Neural cell (in vitro differentiated cells): ENCODE results near the gene USP15.

Experiments
- CTCF ChIP-seq: fragments of 450-650 bp; IDR thresholded peaks from 2 replicates; pipeline ENCODE4 v1.5.1; 2014; ENCODE audit warnings: antibody characterized with exemption, mild to moderate bottlenecking, moderate library complexity; ENCODE audit not compliant: poor library complexity, severe bottlenecking
- EP300 ChIP-seq: fragments of 450-650 bp; conservative IDR thresholded peaks from 2 replicates; pipeline ENCODE4 v1.6.1; 2014; ENCODE audit warnings: antibody characterized with exemption, mild to moderate bottlenecking, moderate library complexity; ENCODE audit not compliant: poor library complexity, severe bottlenecking
- EZH2 ChIP-seq: fragments of 200-600, 300-800 bp; shearing (Covaris generic), sonication (generic); IDR thresholded peaks from 2 replicates; pipeline ENCODE4 v1.6.1; 2014; ENCODE audit warnings: antibody characterized with exemption, low read length, borderline replicate concordance, mild to moderate bottlenecking; ENCODE audit not compliant: insufficient read depth, poor library complexity, severe bottlenecking
- MXI1 ChIP-seq: fragments of 450-650 bp; conservative IDR thresholded peaks from 2 replicates; pipeline ENCODE4 v1.6.1; 2014; ENCODE audit warnings: antibody characterized with exemption, mild to moderate bottlenecking; ENCODE audit not compliant: poor library complexity, severe bottlenecking
- POLR2AphosphoS5 ChIP-seq: IDR thresholded peaks from 2 replicates; pipeline ENCODE4 v1.6.1; 2012
- RAD21 ChIP-seq: fragments of 450-650 bp; conservative IDR thresholded peaks from 2 replicates; pipeline ENCODE4 v1.6.1; 2014; ENCODE audit warnings: antibody characterized with exemption, mild to moderate bottlenecking, moderate library complexity
- SMC3 ChIP-seq: fragments of 450-650 bp; conservative IDR thresholded peaks from 2 replicates; pipeline ENCODE4 v1.6.1; 2014; ENCODE audit warnings: antibody characterized with exemption, mild to moderate bottlenecking, moderate library complexity; ENCODE audit not compliant: poor library complexity
- TF ChIP-seq, protein P1 (sequence below): IDR thresholded peaks from 2 replicates; pipeline ENCODE4 v1.6.1; 2012; ENCODE audit warnings: borderline replicate concordance

- TF ChIP-seq CTCF = no peak
- no peak for TF ChIP-seq EZH2
- TF ChIP-seq POLR2AphosphoS5 = no peak
- TF ChIP-seq RAD21 = no peak
- TF ChIP-seq MXI1 = no peak
- TF ChIP-seq EP300 = no peak
- no peak for TF ChIP-seq SMC3
- TF ChIP-seq, protein P1, sequence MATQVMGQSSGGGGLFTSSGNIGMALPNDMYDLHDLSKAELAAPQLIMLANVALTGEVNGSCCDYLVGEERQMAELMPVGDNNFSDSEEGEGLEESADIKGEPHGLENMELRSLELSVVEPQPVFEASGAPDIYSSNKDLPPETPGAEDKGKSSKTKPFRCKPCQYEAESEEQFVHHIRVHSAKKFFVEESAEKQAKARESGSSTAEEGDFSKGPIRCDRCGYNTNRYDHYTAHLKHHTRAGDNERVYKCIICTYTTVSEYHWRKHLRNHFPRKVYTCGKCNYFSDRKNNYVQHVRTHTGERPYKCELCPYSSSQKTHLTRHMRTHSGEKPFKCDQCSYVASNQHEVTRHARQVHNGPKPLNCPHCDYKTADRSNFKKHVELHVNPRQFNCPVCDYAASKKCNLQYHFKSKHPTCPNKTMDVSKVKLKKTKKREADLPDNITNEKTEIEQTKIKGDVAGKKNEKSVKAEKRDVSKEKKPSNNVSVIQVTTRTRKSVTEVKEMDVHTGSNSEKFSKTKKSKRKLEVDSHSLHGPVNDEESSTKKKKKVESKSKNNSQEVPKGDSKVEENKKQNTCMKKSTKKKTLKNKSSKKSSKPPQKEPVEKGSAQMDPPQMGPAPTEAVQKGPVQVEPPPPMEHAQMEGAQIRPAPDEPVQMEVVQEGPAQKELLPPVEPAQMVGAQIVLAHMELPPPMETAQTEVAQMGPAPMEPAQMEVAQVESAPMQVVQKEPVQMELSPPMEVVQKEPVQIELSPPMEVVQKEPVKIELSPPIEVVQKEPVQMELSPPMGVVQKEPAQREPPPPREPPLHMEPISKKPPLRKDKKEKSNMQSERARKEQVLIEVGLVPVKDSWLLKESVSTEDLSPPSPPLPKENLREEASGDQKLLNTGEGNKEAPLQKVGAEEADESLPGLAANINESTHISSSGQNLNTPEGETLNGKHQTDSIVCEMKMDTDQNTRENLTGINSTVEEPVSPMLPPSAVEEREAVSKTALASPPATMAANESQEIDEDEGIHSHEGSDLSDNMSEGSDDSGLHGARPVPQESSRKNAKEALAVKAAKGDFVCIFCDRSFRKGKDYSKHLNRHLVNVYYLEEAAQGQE = no peak
Measured at GRCh38 chr12:62282057-62282774, 22.0 kb downstream of the USP15 start.
